ENCODE results near the gene C6orf89.

C6orf89 gene

GRCh38 chr6:36885461-36886401, at the start of gene C6orf89:
Gene C6orf89 (plus strand): TSS chr6:36885952. CDS start chr6:36899445, 13,493 bp downstream.
- DNase-seq (ENCODE audit: low read depth, low spot score) = peak; percentile 98

DNA sequence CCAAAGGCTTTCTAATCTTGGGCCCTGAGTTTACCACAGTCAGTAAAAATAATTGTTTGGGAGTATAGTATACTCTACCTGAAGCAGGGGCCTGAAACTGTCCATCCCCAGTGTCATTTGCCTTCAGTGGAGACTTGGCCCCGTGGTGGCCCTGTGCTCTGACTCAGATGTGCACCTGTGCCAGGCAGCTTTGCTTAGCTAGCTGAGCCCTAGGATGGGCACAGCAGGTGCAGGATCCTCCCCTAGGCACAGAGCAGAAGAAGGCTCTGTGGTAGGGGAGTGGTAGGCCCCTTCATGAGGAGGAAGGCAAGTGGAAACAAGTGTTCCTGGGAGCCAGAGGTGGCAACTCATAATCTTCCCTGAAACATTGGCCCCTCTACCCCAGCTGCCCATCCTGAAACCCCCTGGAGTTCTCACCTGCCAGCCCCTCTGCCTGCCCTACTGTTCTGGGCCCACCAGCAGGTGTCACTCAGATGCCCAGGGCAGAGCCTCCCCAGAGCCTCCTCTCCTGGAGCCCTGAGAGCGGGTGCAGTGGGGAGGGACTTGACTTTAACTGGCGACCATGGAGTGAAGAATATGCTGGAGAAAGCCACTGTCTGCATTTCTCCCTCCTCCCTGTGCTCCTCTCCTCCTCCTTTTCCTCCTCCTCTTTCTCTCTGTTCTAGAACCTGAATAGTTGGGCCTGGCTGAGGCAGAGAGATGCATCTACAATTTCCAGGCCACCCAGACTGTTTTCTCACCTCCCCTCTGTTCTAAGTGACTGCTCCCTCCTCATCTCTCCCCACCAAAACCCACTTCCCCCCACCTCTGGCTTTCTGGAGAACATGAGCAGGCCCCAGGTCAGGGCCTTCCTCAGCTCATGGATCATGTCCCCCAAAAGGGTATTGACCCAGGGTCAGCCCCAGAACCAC, 49.4 kb upstream of the C6orf89 start:
- DNase-seq (ENCODE audit: low read depth, low spot score) = no peak

DNA sequence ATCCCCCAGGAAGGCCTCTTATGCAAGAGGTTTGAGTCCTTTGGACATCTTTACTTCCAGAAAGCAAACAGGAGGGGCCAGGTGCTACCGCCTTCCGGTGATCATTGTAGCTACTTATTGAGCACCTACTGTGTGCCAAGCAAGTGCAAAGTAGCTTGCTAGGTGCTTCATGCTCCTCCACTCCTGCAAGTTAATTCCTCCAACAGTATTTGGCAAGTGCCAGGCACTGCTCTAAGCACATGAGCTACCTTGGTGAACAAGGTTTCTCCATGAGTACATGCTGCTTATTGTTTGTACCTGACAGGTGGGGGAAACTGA, 48.8 kb upstream of the C6orf89 start:
- no peak for DNase-seq (ENCODE audit: low read depth, low spot score)

DNA sequence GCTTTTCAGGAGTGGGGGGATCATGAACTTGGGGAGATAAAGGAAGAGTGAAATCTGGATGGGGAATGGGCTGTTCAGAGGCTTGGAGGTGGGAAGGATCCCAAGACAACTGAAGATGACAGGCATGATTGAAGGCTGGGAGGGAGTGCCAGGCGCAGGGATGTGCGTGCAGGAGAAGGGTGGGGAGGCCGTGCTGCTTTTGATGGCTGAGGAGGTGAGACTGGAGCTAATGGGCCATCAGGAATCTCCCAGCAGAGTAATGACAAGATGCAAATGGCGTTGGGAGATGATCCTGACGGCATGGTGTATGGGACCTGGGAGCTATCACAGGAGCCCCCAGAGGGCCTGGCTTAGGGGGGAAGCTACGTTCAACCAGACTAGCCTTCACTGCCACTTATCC, 48.1 kb upstream of the C6orf89 start:
- DNase-seq (ENCODE audit: low read depth, low spot score) = no peak

- DNase-seq (ENCODE audit: low read depth, low spot score) = no peak
Measured at GRCh38 chr6:36838896-36839748, 46.6 kb upstream of the C6orf89 start, which contains the start of gene CPNE5. Gene CPNE5 (minus strand): TSS chr6:36839444. CDS start chr6:36839377, 67 bp downstream.

GRCh38 chr6:36839749-36840431, 45.9 kb upstream of the C6orf89 start:
- DNase-seq (ENCODE audit: low read depth, low spot score) = no peak

GRCh38 chr6:36840432-36841403, 45.0 kb upstream of the C6orf89 start:
- DNase-seq (ENCODE audit: low read depth, low spot score) = no peak

DNA sequence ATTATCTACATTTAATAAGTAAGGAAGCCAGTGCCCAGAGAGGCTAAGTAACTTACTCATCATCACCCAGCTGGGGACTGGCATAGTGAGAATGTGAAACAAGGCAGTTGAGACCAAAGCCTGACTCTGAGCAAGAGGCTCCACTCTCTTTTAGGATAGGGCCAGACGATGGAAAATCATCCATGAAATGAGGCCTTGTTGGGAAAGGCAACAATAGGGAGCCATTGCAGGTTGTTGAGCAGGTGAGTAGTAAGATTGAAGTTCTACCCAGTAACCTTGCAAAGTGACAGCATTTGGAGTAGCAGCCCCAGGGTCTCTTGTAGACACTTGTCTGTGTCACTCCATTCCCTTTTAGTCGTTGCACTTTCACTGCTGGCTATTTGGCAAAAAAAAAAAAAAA, 44.0 kb upstream of the C6orf89 start:
- DNase-seq (ENCODE audit: low read depth, low spot score) = no peak

GRCh38 chr6:36843170-36843569, 42.6 kb upstream of the C6orf89 start:
- DNase-seq (ENCODE audit: low read depth, low spot score) = no peak

- DNase-seq (ENCODE audit: low read depth, low spot score) = no peak
Measured at GRCh38 chr6:36844232-36845170, 41.3 kb upstream of the C6orf89 start.

DNA sequence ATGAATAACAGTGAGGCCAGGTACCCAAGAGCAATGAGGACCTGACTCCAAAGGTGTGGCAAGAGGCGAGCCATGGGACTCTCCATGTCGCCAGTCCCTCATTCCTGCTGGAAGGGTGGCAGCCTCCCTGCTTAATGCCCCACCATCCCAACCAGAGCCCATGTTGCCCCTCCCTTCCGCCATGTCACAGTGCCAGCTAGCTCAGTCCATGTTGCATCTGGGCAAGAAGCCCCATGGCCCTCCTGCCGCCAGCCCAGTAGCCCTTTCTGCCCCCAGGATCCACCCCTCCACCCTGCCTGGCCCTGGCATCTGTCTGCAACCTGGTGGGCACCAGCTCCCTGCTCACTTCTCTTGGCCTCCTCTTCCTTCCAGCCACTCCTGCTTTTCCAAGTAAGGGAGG, 40.5 kb upstream of the C6orf89 start:
- no peak for DNase-seq (ENCODE audit: low read depth, low spot score)

GRCh38 chr6:36847152-36847551, 38.6 kb upstream of the C6orf89 start:
- no peak for DNase-seq (ENCODE audit: low read depth, low spot score)

- DNase-seq (ENCODE audit: low read depth, low spot score) = no peak
Measured at GRCh38 chr6:36847991-36848390, 37.8 kb upstream of the C6orf89 start.

DNA sequence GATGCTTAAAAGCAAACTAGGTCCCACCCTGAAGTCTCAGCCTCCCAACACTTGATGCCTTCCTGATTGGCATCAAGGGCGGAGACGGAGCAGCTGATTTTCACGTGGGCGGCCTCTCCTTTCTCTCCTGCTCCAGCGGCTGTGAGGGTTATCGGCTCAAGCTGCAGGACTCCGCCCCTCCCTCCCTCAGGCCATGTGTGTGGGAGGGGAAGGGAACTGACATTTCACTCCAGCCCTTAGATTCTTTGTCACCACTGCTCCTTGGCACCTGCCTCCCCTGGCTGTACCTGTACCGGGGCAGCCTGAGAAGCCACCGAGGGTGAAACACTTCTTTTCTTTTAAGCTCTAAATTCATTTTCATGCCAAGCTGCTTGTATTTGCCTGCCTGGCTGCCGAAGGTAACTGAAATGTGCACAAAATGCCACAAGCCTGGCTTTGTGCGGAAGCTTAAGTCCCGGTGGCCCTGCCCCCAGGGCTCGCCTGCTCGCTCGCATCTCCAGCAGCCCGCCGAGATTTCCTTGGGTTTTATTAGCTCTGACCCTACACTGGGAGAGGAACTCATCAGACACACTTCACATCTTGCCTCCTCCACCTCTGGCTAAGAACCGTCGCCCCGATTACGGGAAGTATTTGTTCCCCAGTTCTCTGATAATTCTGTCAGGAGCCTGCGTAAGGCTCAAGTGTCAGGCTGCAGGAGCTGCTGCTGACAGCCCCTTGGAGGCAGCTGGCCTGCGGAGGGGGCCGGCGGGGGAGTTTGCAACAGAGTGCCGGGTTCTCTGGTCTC, 36.9 kb upstream of the C6orf89 start:
- DNase-seq (ENCODE audit: low read depth, low spot score) = no peak

DNA sequence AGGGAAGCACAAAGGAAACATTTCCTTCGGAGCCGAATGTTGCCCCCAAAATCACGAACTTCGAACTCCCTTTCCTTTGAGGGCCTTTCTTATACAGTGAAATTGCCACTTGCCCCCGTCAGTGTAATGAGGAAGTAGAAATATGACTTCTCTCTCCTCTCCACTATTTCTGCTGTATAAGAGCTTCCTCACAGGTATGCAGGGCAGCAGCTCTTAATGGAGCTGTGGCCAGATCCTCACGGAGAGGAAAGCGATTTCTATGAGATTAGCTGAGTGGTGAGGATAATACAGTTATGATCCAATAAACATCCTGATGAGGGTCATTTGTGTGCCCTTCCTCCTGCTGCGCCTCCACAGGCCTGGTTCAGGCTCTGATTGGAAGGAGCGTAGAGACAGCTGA, 35.7 kb upstream of the C6orf89 start:
- DNase-seq (ENCODE audit: low read depth, low spot score) = no peak

DNA sequence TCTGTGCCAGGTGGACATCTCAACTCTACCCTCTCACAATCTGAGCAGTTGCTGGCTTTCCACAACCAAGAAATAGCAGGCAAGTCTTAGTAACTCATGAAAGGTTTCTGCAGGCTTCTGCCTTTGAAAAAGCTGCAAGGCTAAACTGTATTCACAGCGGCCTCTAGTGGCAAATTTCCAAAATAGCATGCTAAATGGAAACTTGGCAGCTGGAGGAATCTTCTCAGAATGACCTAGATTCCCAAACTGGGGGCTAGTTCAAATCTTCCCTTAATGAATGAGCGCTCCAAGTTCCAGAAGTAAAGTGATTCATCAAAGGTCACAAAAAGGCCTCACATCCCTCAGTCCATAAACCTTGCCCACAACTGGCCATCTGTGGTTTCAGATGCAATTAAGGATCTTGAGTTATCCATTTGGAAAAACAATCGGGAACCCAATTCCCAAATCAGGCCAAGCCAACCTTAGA, 34.6 kb upstream of the C6orf89 start:
- no peak for DNase-seq (ENCODE audit: low read depth, low spot score)

DNA sequence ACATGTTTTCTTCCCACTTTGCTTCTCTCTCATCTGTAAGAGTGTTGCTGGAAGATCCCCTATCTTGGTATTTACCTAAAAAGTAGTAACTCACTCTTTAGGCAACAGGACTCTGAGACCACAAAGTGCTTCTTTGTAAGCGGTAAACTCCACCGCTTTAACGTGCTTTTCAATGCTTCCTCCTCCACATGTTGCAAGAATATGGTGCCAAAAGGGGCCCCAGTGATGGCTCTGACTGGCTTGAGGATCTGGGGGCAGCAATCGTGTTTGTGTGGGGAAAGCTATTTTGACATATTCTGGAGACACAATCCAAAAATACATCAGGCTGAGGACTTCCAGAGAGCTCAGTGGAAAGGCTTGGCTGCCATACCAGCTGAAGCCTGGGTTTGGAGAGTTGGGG, 34.1 kb upstream of the C6orf89 start:
- DNase-seq (ENCODE audit: low read depth, low spot score) = no peak
